NCI-H2107 (cell line): ENCODE results near the gene NFIC.
"Not testable (repeated sequence)": the region's sequence is repeated elsewhere in the genome, so short reads cannot be mapped to it uniquely, and the experiment has no call there.

Experiments
- DNase-seq: peaks from one replicate; lab custom pipeline; 2025; lab: John Stamatoyannopoulos, UW

Gene NFIC

GRCh38 chr19:3398114-3398899 lies 31.9 kb downstream of the NFIC start:
- DNase-seq: no peak

GRCh38 chr19:3398900-3399278 lies 32.5 kb downstream of the NFIC start:
- no peak for DNase-seq

- not testable (repeated sequence) for DNase-seq
Measured at GRCh38 chr19:3399311-3399710, 32.9 kb downstream of the NFIC start.

- no peak for DNase-seq
Measured at GRCh38 chr19:3401004-3401768, 34.8 kb downstream of the NFIC start.

GRCh38 chr19:3402631-3403443 lies 36.5 kb downstream of the NFIC start:
- no peak for DNase-seq

GRCh38 chr19:3403489-3404323 lies 37.3 kb downstream of the NFIC start:
- DNase-seq: no peak

- no peak for DNase-seq
Measured at GRCh38 chr19:3404324-3405260, 38.2 kb downstream of the NFIC start.

- no peak for DNase-seq
Measured at GRCh38 chr19:3405261-3405653, 38.9 kb downstream of the NFIC start.

- DNase-seq: no peak
Measured at GRCh38 chr19:3406571-3407111, 40.3 kb downstream of the NFIC start.

- DNase-seq: no peak
Measured at GRCh38 chr19:3407556-3408516, 41.5 kb downstream of the NFIC start.

GRCh38 chr19:3408996-3409345 lies 42.6 kb downstream of the NFIC start:
- no peak for DNase-seq

- DNase-seq: no peak
Measured at GRCh38 chr19:3409346-3410064, 43.1 kb downstream of the NFIC start.

- DNase-seq: no peak
Measured at GRCh38 chr19:3411636-3412035, 45.3 kb downstream of the NFIC start.

- no peak for DNase-seq
Measured at GRCh38 chr19:3412066-3412465, 45.7 kb downstream of the NFIC start.

GRCh38 chr19:3413796-3414327 lies 47.5 kb downstream of the NFIC start:
- no peak for DNase-seq

GRCh38 chr19:3415695-3416094 lies 49.3 kb downstream of the NFIC start:
- DNase-seq: no peak

- no peak for DNase-seq
Measured at GRCh38 chr19:3420244-3420755, 53.9 kb downstream of the NFIC start.
